ENCODE data around the gene MECP2.

The MECP2 gene

GRCh38 chrX:154020536-154021115 is 76.9 kb downstream of the MECP2 start:
- no peak for TF ChIP-seq CTCF (IDR thresholded peaks at IDR 0.05; ENCODE audit: control insufficient read depth, extremely low read depth, insufficient read depth)
- no peak for DNase-seq (ENCODE audit: low read depth)
- peak overlapping the region; percentile 60 for H3K4me3 ChIP-seq (ENCODE audit: low read depth, low read length)

- H3K4me3 ChIP-seq (ENCODE audit: low read depth, low read length) = peak within 1 kb of the TSS; percentile 66
- no peak for DNase-seq (ENCODE audit: low read depth)
- peak; percentile 24; the same call in 1 of the 2 replicates for TF ChIP-seq CTCF (IDR thresholded peaks at IDR 0.05; ENCODE audit: control insufficient read depth, extremely low read depth, insufficient read depth)
Measured at GRCh38 chrX:154019633-154020528, 77.6 kb downstream of the MECP2 start, which contains the start of gene IRAK1. IRAK1 (minus strand) TSS chrX:154019902; CDS start chrX:154019812, 90 bp downstream.

- H3K4me3 ChIP-seq (ENCODE audit: low read depth, low read length) = peak overlapping the region; percentile 66
- TF ChIP-seq CTCF (IDR thresholded peaks at IDR 0.05; ENCODE audit: control insufficient read depth, extremely low read depth, insufficient read depth) = no peak
- no peak for DNase-seq (ENCODE audit: low read depth)
Measured at GRCh38 chrX:154019061-154019621, 78.4 kb downstream of the MECP2 start.

GRCh38 chrX:154018518-154019060 is 78.9 kb downstream of the MECP2 start:
- H3K4me3 ChIP-seq (ENCODE audit: low read depth, low read length) = peak overlapping the region; percentile 66
- DNase-seq (ENCODE audit: low read depth) = no peak
- TF ChIP-seq CTCF (IDR thresholded peaks at IDR 0.05; ENCODE audit: control insufficient read depth, extremely low read depth, insufficient read depth) = no peak

- no peak for DNase-seq (ENCODE audit: low read depth)
- TF ChIP-seq CTCF (IDR thresholded peaks at IDR 0.05; ENCODE audit: control insufficient read depth, extremely low read depth, insufficient read depth) = 0 out of 2 replicates have a peak, but pooled peaks have one; percentile 2
- H3K4me3 ChIP-seq (ENCODE audit: low read depth, low read length) = peak overlapping the region; percentile 66
Measured at GRCh38 chrX:154017766-154018517, 79.6 kb downstream of the MECP2 start.

GRCh38 chrX:154016366-154017076 is 81.0 kb downstream of the MECP2 start:
- TF ChIP-seq CTCF (IDR thresholded peaks at IDR 0.05; ENCODE audit: control insufficient read depth, extremely low read depth, insufficient read depth) = no peak
- no peak for DNase-seq (ENCODE audit: low read depth)
- no peak overlapping the region for H3K4me3 ChIP-seq (ENCODE audit: low read depth, low read length)

Data from LNCaP clone FGC (cell line).